Spleen (tissue), 7 donors: ENCODE results near the gene C2CD4B.

ENCODE experiments used
- CTCF ChIP-seq, 11 experiments: fragments of 200-600 bp in 7 of 11; fragments of 450-650 bp in 4 of 11; sonication (generic) in 4 of 11; IDR thresholded peaks in 8 of 11; conservative IDR thresholded peaks in 3 of 11; 1 replicate in 7 of 11; 2 replicates in 4 of 11; pipeline versions ENCODE4 v1.4.0 to v1.8.0; 2016 to 2021; ENCODE audit warnings: antibody characterized with exemption in 11 of 11, inconsistent platforms in 4 of 11, mild to moderate bottlenecking in 1 of 11
- POLR2A ChIP-seq, 3 donors: fragments of 450-650 bp; IDR thresholded peaks; one replicate each; pipeline ENCODE4 v1.5.1; 2017; ENCODE audit warnings: antibody characterized with exemption in 3 of 3, mild to moderate bottlenecking in 1 of 3
- POLR2AphosphoS5 ChIP-seq, 3 donors: sonication (generic); formaldehyde crosslinking; IDR thresholded peaks; one replicate each; pipeline ENCODE4 v1.5.1; 2017; ENCODE audit warnings: antibody characterized with exemption in 3 of 3
- donor health status: DM: no; HTN: no; CAD: no; lungs with moderate emphysema.
- donor health status: DM: no; HTN: no; CAD: no.
- donor health status: DM: no; HTN: no; CAD: no.

GRCh38 chr15:62190675-62191074 lies 25.6 kb upstream of the C2CD4B start:
- TF ChIP-seq CTCF (IDR thresholded peaks at IDR 0.05 in 8 of 11, conservative IDR thresholded peaks at IDR 0.05 in 3 of 11) (no peak), POLR2AphosphoS5 (IDR thresholded peaks at IDR 0.05) (no peak), POLR2A (IDR thresholded peaks at IDR 0.05) (no peak)
